GM19328 (cell line): ENCODE measurements around the gene GGACT.

Experiments
- ATAC-seq: cut with Tn5 transposase; IDR thresholded peaks from one replicate; pipeline ENCODE4 v1.9.1; 2021; ENCODE audit warnings: mild to moderate bottlenecking, moderate library complexity; ENCODE audit not compliant: unreplicated experiment

Gene GGACT

DNA sequence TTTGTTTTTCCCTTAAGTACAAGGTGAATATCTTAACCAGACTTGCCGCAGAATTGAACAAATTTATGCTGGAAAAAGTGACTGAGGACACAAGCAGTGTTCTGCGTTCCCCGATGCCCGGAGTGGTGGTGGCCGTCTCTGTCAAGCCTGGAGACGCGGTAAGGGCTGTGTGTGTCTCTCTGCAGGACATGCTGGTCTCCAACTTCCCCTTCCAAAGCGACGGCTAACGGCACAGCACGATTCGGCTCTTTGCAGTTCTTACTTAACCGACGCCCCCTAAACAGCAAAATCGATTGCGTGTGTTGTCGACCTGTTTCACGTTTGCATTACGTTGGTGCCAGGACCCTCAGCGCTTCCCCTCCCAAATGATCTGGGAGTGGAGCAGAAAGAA is 73.2 kb downstream of the GGACT start:
- ATAC-seq = no peak

DNA sequence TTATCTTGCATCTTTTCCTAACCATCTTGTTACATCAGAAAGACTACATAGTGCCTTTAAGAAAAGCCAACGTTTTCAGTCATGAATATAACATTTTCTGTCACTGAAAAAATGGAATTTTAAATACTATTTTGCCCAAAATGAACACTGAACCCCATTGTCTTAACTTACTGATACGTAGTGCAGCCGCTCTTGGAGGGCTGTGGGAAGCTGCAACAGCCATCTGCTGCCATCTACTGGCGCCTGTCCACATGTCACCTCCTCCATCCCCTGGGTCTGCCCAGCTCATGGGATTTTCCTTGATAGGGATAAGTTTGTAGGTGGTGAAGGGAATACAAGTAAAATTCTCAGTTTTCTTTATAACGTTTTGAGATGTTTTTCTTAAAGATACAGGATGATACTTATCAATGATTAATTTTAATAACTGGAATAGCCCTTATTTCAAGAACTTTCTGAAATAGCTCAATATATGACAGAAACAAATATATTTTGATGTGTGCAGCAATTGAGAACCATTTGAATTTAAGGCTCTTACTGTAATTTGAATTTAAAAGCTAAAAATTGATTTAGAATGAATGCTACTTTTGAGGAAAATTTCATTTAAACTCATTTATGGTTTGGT is 73.7 kb downstream of the GGACT start:
- peak; percentile 90 for ATAC-seq

DNA sequence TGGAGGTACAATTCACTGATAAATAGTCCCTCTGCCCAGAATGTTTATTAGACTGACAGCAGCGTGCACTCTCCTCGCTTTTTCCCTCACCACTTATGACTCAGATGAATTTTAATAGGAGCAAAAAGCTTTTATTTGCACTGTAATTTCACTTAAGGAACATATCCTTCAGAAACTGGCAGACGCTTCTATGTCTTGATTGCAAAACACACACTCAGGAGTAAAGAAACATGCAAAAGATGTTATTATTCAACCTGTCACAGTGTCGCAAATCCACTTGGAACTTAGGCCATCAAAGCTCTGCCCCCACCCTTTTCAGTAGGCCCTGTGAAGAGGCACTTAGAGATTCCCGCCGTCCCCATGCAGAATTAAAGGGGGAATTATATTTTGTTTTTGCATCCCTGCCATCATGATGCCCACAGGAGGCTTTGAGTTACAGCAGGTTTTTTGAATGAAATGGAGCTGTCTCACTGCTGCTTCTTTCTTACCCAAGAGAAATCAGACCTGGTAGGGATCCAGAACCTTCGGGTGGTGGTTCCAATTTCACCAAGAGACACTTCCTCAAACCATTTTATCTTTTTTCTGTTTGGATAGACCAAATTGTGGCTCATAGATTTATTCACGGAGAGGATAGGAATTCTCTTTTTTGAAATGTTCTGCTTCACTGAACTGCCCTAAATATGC is 74.5 kb downstream of the GGACT start:
- ATAC-seq = no peak

DNA sequence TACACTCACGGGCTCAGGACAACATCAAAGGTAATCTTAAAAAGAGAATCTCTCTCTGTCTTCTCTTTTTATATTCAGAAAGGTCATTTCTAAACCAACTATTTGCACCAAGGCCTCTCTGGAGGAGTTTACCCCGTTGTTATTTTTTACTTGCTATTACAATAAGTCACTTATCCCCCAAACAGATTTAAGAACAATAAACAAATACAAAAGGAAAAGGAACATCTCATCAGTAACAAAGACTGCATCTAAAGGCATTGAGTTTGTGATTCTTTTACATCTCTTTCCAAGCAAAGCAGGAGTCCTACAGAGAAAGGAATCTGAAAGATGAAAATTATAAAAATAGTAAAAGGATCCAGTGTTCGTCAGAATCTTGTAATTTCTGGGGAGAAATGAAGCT is 75.4 kb downstream of the GGACT start:
- ATAC-seq = no peak

DNA sequence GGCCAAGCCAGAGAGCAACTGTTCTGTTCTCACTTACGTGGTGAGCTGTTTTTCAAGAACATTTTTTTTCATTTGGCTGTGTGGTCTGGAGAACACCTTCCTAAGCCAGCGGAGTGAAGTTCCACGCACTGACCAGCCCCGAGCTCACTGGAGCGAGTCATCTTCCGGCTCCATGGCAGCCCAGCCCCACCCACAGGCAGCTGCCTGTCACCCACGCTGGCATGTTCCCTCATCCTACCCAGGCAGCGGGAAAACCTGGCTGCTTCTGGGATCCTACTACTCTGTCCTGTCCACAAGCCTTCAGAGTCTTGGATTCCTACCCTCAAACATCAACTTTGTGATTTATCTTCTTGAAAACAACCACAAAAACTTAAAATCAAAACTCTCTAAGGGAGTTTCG is 76.2 kb downstream of the GGACT start:
- ATAC-seq = no peak

DNA sequence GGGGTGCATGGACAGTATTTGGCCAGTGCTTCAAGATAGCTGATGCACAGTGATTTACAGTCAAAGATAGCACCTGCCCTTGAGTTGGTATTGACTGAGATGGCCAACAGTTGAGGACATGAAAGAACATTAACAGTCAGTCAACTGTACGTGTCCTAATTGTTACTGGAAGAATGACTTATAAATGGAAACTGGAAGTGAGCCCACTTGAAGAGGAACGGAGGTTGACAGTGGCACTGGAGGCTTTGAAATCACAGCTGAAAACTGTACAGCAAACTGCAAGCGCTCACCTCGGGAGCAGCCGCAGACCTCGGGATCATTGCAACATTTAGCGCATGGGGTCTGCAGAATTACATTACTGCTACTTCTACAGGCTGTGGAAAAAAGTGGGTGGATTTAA is 77.1 kb downstream of the GGACT start:
- no peak for ATAC-seq

DNA sequence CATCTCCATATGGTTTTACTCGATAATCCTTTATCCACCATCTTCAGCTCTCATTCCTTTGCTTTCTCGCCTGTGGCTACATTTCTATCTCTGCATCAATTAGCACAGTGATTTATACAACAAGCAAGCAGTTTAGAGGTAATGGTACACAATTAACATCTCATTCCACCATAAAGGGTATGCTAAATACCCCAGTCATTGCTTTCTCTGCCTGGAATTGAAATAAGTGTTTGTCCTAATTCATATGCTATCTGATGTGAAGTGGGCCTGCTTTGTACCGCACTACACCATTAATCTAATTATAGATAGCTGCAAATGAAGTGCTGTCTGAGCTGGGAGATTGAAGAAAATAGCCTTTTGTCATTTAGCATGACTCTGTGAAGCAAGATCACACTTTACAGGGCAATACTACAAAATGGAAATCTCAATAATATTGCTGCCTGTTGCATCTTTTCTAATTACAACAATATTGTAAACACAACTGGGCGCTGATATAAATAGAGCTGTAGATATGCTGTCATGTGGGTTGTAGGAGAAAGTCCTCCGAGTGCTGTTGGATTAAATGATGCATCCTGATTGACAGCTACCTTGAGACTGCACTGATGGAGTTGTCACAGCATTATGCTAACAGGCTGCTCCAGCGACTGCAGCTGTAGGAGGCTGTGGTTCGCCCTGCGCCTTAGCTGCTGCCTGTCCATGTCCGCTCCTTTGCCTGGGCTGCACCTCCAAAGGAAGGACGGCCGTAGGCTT is 78.2 kb downstream of the GGACT start:
- no peak for ATAC-seq

DNA sequence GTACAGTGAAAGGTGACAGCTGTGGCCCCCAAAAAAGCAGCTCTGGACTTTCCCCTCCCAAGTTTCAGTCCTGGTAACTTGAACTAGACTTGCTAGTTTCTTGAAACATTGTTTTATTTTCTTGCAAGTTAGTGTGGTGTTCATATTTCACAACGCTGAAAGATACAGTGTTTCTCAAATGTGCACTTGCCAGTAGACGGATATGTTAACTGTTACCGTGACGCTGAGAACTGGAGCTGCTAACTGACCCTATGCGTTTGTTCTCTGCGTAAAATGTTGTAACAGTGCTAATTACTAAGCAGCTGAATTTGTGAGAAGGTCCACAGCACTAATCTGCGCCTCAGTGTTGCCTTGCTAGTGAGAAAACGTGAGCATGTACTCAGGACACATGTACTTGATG is 79.6 kb downstream of the GGACT start:
- ATAC-seq = no peak

DNA sequence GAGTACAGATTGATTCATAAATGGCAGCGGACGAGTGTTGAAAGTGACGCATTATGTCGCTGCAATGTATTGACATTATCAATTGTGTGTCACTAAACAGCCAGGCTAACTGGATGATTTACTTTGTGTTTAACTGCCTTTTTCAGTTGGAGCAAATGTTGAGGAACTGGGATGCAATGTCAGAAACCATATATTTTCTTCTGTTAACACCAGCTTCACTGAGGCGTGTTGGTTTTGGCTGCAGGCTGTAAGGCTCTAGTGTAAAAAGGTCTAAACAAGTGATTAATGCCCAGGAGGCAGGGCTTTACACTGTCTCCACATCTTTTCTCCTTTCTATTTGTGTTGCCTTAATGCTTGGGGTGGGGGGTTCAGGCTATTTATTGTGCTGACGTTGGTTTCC is 80.1 kb downstream of the GGACT start:
- ATAC-seq = no peak

DNA sequence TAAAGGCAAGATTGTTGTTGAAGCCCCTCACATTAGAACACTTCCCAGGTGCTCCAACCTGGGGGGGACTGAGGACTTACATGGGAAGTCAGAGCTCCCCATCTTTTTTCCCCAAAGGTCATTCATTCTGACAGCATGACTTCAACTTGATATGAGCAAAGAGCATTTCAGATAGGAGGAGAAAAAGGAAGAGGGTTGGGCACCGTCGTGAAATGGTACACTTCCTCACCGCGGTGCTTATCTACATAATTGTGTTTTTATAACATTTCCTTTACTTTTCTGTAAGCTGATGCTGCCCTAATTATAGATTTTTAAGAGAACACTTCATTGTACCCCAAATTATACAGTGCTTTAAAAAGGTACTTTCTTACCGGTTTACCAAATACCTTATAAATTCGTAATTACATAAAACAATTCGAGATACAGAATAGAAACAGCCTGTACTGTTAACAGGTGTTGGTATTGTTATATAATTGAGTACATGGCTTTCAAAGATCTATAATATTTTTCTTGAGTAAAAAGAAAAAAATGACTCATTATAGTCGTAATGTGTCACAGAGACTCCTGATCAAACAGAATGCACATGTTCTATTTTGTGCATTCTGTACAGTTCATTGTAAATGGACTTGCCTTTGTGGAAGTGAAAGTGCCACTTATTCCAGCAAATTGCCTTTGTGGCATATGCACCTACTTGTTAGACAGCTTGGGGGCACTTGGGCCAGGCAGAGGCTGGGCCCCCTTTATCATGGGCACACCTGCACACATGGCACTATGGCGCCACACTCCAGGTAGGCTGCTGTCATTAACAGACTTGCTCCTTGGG is 81.8 kb downstream of the GGACT start:
- peak; percentile 26 for ATAC-seq

DNA sequence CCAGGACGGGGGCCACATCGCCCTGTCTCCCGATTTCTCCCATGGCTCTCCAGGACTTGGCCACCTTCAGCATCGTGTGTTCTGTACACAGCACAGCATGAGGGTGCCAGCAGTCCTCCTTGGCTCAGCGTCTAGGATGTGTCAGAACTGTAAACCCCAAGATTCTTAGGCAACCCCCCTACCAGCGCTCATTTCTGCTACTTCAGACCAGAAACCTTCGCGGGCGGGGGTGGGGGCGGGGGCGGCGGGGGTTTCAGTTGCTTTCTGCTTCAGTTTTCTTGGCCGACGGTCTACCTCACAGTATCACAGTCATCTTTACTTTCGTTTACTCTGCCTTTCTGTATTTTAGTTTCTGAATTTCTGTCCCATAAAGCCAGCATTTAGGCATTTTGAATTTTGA is 82.4 kb downstream of the GGACT start:
- peak; percentile 71 for ATAC-seq

DNA sequence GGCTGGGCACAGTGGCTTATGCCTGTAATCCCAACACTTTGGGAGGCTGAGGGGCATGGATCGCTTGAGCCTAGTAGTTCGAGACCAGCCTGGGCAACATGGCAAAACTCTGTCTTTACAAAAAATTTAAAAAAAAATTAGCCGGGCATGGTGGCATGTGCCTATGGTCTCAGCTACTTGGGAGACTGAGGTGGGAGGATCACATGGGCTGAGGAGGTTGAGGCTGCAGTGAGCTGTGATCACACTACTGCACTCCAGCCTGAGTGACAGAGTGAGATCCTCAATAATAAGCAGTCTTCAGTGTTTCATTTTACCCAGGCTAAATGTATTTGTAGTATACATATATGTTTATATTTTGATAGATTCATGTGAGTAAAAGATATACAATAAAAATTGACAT is 85.0 kb downstream of the GGACT start:
- ATAC-seq = no peak

DNA sequence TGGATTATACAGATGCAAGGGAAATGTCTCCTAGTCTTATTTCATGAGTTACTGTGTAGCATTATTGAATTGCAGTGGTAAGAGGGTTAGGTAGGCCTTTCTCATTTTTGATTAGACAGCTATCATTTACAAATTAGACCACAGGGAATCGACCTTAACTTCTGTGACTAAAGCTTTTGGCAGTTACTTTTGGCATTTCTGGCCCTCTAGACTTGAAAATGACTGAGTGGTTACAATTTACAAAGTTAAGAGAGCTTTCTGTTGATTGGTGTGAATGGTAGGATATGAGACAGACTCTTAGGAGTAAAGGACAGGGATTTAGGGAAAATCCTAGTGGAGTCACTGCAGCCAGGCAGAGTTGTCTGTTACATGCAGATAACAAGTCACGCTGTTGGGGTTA is 86.1 kb downstream of the GGACT start:
- ATAC-seq = no peak

DNA sequence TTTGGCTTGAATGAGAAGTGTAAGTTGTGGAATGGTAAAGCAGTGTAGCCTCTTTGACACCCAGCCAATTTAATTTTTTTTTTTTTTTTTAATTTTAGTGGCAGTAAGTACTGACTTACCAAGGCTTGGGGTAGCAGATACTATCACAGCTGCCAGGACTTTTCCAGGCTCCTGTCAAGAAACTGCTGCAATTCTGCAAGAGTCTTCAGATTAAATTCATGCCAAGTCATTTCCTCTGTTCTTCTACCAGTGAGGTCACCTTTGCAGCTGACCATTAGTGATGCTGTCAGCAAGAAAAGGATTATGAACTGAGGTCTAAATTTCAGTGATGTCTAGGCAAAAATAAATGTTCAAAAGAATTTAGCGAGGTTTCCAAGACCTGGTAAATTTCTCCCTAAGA is 91.2 kb downstream of the GGACT start:
- no peak for ATAC-seq

DNA sequence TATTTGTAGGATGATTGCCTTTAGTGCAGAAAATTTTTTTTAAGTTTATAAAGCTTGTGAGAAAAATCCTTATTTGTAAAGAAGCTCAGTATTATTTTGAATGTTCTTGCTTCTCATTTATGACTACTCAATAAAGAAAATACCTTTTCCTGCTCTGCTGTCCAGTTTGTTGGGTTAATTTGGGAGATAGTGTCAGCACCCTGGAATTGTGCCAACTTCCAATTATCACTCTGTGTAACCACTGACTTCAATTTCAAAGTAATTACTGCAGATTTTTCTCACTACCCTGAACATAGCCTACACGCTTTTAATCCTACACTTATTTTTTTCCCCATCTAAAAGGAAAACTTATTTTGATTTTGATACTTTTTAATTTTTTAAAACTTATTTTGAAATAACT is 93.1 kb downstream of the GGACT start:
- no peak for ATAC-seq

DNA sequence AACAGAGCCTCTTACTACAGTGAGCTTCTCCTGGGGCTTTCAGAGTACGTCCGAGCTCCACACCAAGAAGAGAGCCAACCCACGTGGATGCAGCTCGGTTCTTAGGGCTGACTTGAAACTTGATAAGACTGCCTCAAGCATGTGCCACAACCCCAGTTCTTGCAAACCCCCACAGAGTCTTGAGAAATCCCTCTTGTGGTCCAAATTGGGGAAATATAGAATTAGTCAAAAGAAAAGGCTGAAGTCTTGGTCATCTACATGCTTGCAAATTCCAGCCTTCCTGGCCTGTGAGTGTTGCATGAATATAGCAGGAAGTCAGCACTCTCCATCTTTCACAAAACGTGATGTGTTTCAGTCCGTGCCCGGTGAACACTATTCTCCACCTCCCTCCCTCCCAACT is 95.2 kb downstream of the GGACT start:
- ATAC-seq = no peak

DNA sequence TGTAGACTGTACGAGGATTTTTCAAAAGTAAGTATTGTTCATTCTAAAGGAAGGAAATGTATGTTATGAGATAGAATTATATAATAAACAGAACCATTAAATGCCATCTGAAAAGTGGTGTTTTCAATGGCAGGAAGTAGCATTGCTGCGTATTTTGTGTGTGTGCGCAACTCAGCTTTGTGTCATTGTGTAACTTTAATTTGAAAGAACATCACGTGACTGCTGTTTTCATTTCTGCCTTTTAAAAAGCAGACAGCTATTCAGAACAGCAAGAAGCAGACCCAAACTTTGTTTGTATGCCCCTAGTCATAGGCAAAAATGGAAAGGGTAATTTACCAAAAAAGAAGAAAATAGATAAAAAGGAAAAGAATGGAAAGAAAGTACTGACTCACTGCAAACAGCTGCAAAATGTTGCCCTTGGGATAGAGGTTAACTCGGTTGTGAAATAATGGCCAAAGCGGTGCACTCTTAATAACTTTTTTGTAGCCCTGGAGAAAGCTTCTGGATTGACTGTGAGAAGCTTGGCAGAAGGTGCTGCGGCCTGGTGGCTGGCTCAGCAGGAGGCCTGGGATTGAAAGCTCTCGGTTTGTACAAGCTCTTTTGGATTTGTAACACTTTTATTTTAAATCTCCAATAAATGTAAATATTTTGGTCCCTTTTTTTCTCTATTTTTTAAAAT is 97.3 kb downstream of the GGACT start:
- ATAC-seq = no peak

DNA sequence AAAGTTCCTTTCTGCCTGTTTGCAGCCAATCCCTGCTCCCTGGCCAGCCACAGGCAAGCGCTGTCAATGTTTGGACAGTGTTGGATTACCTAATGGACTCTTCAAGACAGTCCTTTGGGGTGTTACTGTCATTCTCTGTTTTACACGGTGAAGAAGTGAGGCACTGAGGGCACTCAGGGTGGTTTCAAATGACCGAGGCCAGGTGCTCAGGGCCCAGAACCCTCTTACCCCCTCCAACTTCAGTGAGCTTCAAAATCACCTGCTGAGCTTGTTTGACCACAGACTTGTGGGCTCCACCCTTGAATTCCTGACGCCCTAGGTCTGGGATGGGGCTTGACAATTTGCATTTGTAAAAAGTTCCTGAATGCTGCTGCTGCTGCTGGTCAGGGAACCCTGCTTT is 97.9 kb downstream of the GGACT start:
- ATAC-seq = no peak

DNA sequence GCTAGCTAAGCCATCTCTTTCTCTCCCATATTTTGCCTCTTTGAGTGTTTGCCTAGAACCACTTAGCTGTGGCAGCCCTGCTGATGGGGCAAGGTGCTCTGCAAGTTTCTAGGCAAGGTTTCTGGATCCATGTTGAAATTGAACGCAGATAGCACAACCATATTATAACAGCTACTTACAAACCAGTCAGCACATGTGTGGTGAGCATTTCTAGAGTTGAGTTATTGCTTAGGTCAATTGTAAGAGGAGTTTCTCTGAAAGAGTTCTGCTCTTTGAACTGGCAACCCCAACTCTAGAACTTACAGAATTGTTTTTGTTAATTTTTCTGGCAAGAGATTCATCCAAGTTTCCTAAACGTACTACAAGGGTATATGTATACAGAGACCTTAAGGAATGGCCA is 103.3 kb downstream of the GGACT start:
- no peak for ATAC-seq

DNA sequence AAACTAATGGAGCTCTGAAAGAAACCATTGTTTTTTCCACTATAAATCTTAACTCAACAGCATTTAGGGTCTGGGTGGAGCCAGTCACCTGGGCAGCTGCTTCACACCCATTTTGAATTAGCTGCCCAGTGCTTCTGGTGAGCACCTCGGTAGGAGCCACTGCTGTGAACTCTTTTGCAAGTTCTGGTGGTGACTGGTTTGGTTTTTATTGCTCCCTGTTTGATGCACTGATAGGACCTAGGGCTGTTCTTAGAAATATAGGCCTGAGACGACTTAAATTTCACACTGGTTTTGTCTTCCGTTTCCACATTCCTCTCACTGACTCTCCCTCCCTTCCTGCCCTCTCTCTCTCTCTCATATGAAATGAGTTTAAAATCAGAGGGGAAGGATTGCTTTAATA is 103.9 kb downstream of the GGACT start:
- ATAC-seq = no peak

DNA sequence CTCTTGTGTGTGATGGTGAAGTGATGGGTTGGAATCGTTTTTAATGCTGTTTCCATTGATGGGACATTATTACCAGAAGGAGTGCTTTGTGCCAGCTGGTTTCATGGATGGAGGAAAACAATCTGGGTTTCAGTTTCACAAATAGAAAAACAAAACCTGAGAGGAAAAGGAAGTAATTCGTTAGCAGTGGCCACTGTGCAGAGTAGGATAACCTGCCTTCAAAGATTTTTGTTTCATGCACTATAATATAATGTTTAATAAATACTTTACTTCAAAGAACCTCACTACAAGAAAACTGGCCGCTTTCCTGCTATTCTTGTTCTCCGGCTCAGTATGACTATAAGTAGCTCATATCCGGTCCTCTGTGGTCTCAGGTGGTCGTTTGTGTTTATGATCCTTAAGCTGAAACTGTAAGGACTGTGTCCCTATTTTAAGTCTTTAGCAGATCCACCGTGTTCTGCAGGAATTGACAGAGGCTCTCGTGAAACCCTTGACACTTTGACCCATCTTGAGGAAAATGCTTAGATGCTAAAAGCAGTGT is 104.7 kb downstream of the GGACT start:
- ATAC-seq = no peak
